Neuronal stem cell (in vitro differentiated cells): ENCODE measurements around the gene HIC1. TPM values are rescaled to one million over a fixed set of nuclear protein-coding genes. Genes with fewer than 3 reads are reported as not detected.

Source experiments
- DNase-seq: peaks from one replicate; pipeline ENCODE4 v3.0.0-alpha.2; 2013; ENCODE audit warnings: low spot score
- H2AFZ ChIP-seq: one replicate; pipeline ENCODE4 v1.6.1; 2013; ENCODE audit warnings: mild to moderate bottlenecking, low read length, inconsistent platforms
- H2AK5ac ChIP-seq: 2 replicates; pipeline ENCODE4 v1.6.1; 2013; ENCODE audit warnings: low read depth, mild to moderate bottlenecking, inconsistent platforms, low read length, moderate library complexity, mixed read lengths
- H2BK120ac ChIP-seq: 2 replicates; pipeline ENCODE4 v1.6.1; 2013; ENCODE audit warnings: low read depth, mild to moderate bottlenecking, inconsistent platforms, low read length, moderate library complexity, mixed read lengths
- H2BK12ac ChIP-seq: one replicate; pipeline ENCODE4 v1.6.1; 2013; ENCODE audit warnings: low read length, inconsistent platforms
- H2BK15ac ChIP-seq: 2 replicates; pipeline ENCODE4 v1.6.1; 2013; ENCODE audit warnings: mild to moderate bottlenecking, low read length, inconsistent platforms, mixed read lengths
- H2BK5ac ChIP-seq: one replicate; pipeline ENCODE4 v1.6.1; 2013; ENCODE audit warnings: inconsistent platforms, mild to moderate bottlenecking, low read length, moderate library complexity
- H3K14ac ChIP-seq: one replicate; pipeline ENCODE4 v1.6.1; 2013; ENCODE audit warnings: low read length, inconsistent platforms
- H3K18ac ChIP-seq: 2 replicates; pipeline ENCODE4 v1.6.1; 2013; ENCODE audit warnings: low read length, inconsistent platforms
- H3K23ac ChIP-seq: 2 replicates; pipeline ENCODE4 v1.6.1; 2013; ENCODE audit warnings: low read depth, mild to moderate bottlenecking, mixed read lengths, low read length, inconsistent platforms; ENCODE audit not compliant: poor library complexity
- H3K27ac ChIP-seq: replicated peaks from 3 replicates; pipeline ENCODE4 v1.5.1; 2013; ENCODE audit warnings: low read length, inconsistent platforms
- H3K27me3 ChIP-seq, 3 experiments: 2 replicates each; pipeline ENCODE4 v1.6.1; 2013; ENCODE audit warnings: low read length in 3 of 3, mild to moderate bottlenecking in 2 of 3, inconsistent platforms in 1 of 3, low read depth in 1 of 3, mixed read lengths in 1 of 3, moderate library complexity in 1 of 3; ENCODE audit not compliant: control insufficient read depth in 3 of 3, insufficient read depth in 3 of 3
- H3K36me3 ChIP-seq, 2 donors: replicated peaks in 1 of 2; 2 replicates each; pipeline ENCODE4 v1.6.1; 2013; ENCODE audit warnings: low read length in 2 of 2; ENCODE audit not compliant: control insufficient read depth in 2 of 2, insufficient read depth in 2 of 2
- H3K4ac ChIP-seq: 2 replicates; pipeline ENCODE4 v1.6.1; 2013; ENCODE audit warnings: inconsistent platforms, mild to moderate bottlenecking, low read length, moderate library complexity
- H3K4me1 ChIP-seq, 2 donors: 1 replicate in 1 of 2; 2 replicates in 1 of 2; pipeline ENCODE4 v1.6.1; 2013; ENCODE audit warnings: low read length in 2 of 2, low read depth in 1 of 2; ENCODE audit not compliant: control insufficient read depth in 2 of 2, insufficient read depth in 1 of 2
- H3K4me2 ChIP-seq: one replicate; pipeline ENCODE4 v1.6.1; 2013; ENCODE audit warnings: mild to moderate bottlenecking, low read length, inconsistent platforms; ENCODE audit not compliant: insufficient read depth, poor library complexity, severe bottlenecking
- H3K4me3 ChIP-seq, 2 donors: 2 replicates each; pipeline ENCODE4 v1.5.1; 2013; ENCODE audit warnings: low read length in 2 of 2, mild to moderate bottlenecking in 2 of 2, inconsistent platforms in 1 of 2, moderate library complexity in 1 of 2
- H3K79me1 ChIP-seq: one replicate; pipeline ENCODE4 v1.6.1; 2013; ENCODE audit warnings: low read depth, mild to moderate bottlenecking, inconsistent platforms, low read length, moderate library complexity
- H3K9ac ChIP-seq: one replicate; pipeline ENCODE4 v1.6.1; 2013; ENCODE audit warnings: mild to moderate bottlenecking, low read depth, low read length, inconsistent platforms; ENCODE audit not compliant: poor library complexity
- H3K9me3 ChIP-seq, 2 donors: replicated peaks in 1 of 2; 2 replicates each; pipeline versions ENCODE3 to v1.6.1; 2013; ENCODE audit warnings: low read length in 2 of 2, mild to moderate bottlenecking in 2 of 2, inconsistent platforms in 1 of 2, low read depth in 1 of 2, mixed read lengths in 1 of 2, moderate library complexity in 1 of 2; ENCODE audit not compliant: control insufficient read depth in 2 of 2, insufficient read depth in 1 of 2
- H4K8ac ChIP-seq: one replicate; pipeline ENCODE4 v1.6.1; 2013; ENCODE audit warnings: low read depth, mild to moderate bottlenecking, inconsistent platforms, low read length, moderate library complexity
- H4K91ac ChIP-seq: one replicate; pipeline ENCODE4 v1.6.1; 2013; ENCODE audit warnings: low read length, low read depth, mild to moderate bottlenecking, inconsistent platforms; ENCODE audit not compliant: poor library complexity
- WGBS, 2 donors: extraction: QIAGEN DNeasy Blood & Tissue Kit; methylation state at CpG; one replicate each; pipeline ENCODE4 v1.1.7; 2013; ENCODE audit warnings: missing lambda C conversion rate in 2 of 2, mixed read lengths in 1 of 2; ENCODE audit not compliant: insufficient read length in 2 of 2, insufficient replicate concordance in 1 of 2; ENCODE audit errors: extremely low coverage in 2 of 2; 5-methylcytosine and 5-hydroxymethylcytosine counted together
- small RNA-seq: library from polyadenylated mRNA; stranded (forward); fragments of <200 nt; extraction: miRNeasy Mini kit (QIAGEN cat#:217004); gene quantifications from one replicate; pipeline ENCODE3, GENCODE V24; 2013; ENCODE audit not compliant: insufficient read depth

The HIC1 gene

DNA sequence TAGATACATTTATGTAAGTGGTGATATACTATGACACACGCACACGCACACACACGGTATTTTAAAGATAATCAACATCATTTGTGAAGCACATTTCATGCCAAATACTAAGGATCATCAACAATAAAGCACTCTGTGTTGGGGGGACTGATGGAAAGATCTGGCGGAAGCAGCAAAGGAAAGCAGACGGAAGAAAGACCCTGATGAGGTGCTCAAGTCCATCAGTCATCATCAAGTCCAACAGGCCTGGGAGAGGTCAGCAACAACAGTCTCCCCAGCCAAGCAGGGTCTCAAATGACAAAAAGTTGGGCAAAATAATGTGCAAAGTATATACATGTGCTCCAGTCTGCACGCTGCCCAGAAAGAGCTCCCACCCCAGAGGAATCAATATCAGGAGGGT is 55.5 kb downstream of the HIC1 start:
- no peak for DNase-seq
- H3K79me1 ChIP-seq = no peaks in the 10 kb centered on the region
- H3K27me3 ChIP-seq = no peaks in the 10 kb centered on the region
- peaks cover 2 to 9% of the 10 kb centered on the region in 2 donors for H3K4me1 ChIP-seq
- no peak overlapping the region for H4K91ac ChIP-seq
- H3K4me3 ChIP-seq = no peak overlapping the region
- H3K14ac ChIP-seq = no peak overlapping the region
- no peak overlapping the region for H3K4me2 ChIP-seq
- no peak overlapping the region for H2BK15ac ChIP-seq
- H2BK5ac ChIP-seq = no peak overlapping the region
- H3K18ac ChIP-seq = no peak overlapping the region
- H3K9me3 ChIP-seq = no peaks in the 10 kb centered on the region
- no peak overlapping the region for H3K27ac ChIP-seq
- H4K8ac ChIP-seq = no peak overlapping the region
- no peak overlapping the region for H2AK5ac ChIP-seq
- H3K4ac ChIP-seq = no peak overlapping the region
- H3K23ac ChIP-seq = no peak overlapping the region
- H3K36me3 ChIP-seq = no peaks in the 10 kb centered on the region
- WGBS, 2 donors = no CpG with 5 or more reads among the region's 6 CpGs
- H2AFZ ChIP-seq = no peak overlapping the region
- no peak overlapping the region for H3K9ac ChIP-seq
- H2BK12ac ChIP-seq = no peak overlapping the region
- H2BK120ac ChIP-seq = no peak overlapping the region

DNA sequence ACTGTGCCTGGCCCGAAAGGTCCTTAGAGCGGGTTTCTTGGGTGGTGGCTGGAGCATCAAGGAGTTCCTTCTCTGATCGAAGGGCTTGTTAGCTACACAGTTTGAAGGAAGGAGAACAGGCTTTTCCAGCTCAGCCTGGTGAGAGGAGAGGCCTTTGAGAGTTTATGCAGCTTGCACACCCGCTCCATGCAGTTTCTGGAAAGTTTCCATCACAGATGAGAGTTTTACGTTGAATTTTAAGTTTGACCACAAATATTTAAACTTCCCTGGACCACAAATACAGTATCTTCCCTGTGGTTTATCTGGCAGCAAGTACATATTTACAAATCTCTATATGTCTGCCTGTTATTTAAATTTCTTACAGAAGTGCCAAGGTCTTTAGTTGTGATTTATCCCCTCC is 56.8 kb downstream of the HIC1 start:
- H3K4me3 ChIP-seq = no peak overlapping the region
- no peak overlapping the region for H2BK5ac ChIP-seq
- H2BK12ac ChIP-seq = no peak overlapping the region
- no peak for DNase-seq
- H3K36me3 ChIP-seq = no peaks in the 10 kb centered on the region
- no peak overlapping the region for H2AK5ac ChIP-seq
- no peak overlapping the region for H3K23ac ChIP-seq
- no peak overlapping the region for H3K14ac ChIP-seq
- no peak overlapping the region for H2BK15ac ChIP-seq
- H3K79me1 ChIP-seq = no peaks in the 10 kb centered on the region
- H3K27ac ChIP-seq = no peak overlapping the region
- H3K9me3 ChIP-seq = no peaks in the 10 kb centered on the region
- no peak overlapping the region for H4K8ac ChIP-seq
- no peak overlapping the region for H2BK120ac ChIP-seq
- no peak overlapping the region for H2AFZ ChIP-seq
- H3K27me3 ChIP-seq = no peaks in the 10 kb centered on the region
- H3K4me1 ChIP-seq = peaks cover 0 to 3% of the 10 kb centered on the region in 2 donors
- no peak overlapping the region for H3K4ac ChIP-seq
- no peak overlapping the region for H3K4me2 ChIP-seq
- no peak overlapping the region for H3K18ac ChIP-seq
- WGBS, 2 donors = no CpG with 5 or more reads among the region's 5 CpGs
- H3K9ac ChIP-seq = no peak overlapping the region
- no peak overlapping the region for H4K91ac ChIP-seq

Small RNA genes within 50 kb of the gene (small RNA-seq; reads per million reads assigned to genes)
- gene AC090617.6 = not detected
- gene AC090617.9 = not detected
- gene MIR132 = 183 reads per million, percentile 97 among the genes with 10 or more reads in this experiment
- 20.5 reads per million, percentile 80 among the genes with 10 or more reads in this experiment for gene MIR212
- gene OVCA2 = not detected
